Neural progenitor cell (in vitro differentiated cells): Measurements from ENCODE around the gene GAPT.

Source experiments
- EZH2 ChIP-seq: fragments of 200-600 bp; sonication (generic); IDR thresholded peaks from 2 replicates; pipeline ENCODE4 v1.6.1; 2017; ENCODE audit warnings: antibody characterized with exemption, mild to moderate bottlenecking, moderate library complexity
- TF ChIP-seq, protein P1 (sequence below): fragments of 200-600 bp; sonication (generic); IDR thresholded peaks from 2 replicates; pipeline ENCODE4 v1.5.1; 2017; ENCODE audit warnings: antibody characterized with exemption, mild to moderate bottlenecking

GRCh38 chr5:58458141-58458742, 33.0 kb upstream of the GAPT start:
- TF ChIP-seq, protein P1, sequence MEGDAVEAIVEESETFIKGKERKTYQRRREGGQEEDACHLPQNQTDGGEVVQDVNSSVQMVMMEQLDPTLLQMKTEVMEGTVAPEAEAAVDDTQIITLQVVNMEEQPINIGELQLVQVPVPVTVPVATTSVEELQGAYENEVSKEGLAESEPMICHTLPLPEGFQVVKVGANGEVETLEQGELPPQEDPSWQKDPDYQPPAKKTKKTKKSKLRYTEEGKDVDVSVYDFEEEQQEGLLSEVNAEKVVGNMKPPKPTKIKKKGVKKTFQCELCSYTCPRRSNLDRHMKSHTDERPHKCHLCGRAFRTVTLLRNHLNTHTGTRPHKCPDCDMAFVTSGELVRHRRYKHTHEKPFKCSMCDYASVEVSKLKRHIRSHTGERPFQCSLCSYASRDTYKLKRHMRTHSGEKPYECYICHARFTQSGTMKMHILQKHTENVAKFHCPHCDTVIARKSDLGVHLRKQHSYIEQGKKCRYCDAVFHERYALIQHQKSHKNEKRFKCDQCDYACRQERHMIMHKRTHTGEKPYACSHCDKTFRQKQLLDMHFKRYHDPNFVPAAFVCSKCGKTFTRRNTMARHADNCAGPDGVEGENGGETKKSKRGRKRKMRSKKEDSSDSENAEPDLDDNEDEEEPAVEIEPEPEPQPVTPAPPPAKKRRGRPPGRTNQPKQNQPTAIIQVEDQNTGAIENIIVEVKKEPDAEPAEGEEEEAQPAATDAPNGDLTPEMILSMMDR: no peak
- no peak for TF ChIP-seq EZH2
